HG03520 (cell line): Measurements from ENCODE around the gene KLHL29.
A peak's percentile ranks its signal among the peaks of the same experiment; 100 is the strongest.

ENCODE experiments used
- ATAC-seq: cut with Tn5 transposase; IDR thresholded peaks from one replicate; pipeline ENCODE4 v1.9.1; 2021; ENCODE audit warnings: mild to moderate bottlenecking, moderate library complexity; ENCODE audit not compliant: unreplicated experiment

KLHL29 gene

GRCh38 chr2:23446916-23447315 is 61.9 kb downstream of the KLHL29 start:
- no peak for ATAC-seq

GRCh38 chr2:23447405-23447804 is 62.4 kb downstream of the KLHL29 start:
- ATAC-seq = no peak

GRCh38 chr2:23448906-23449305 is 63.9 kb downstream of the KLHL29 start:
- ATAC-seq = no peak

GRCh38 chr2:23449413-23449812 is 64.4 kb downstream of the KLHL29 start:
- peak; percentile 80 for ATAC-seq

- ATAC-seq = no peak
These were observed 64.9 kb downstream of the KLHL29 start for GRCh38 chr2:23449831-23450331.

GRCh38 chr2:23452372-23452771 is 67.4 kb downstream of the KLHL29 start:
- no peak for ATAC-seq

GRCh38 chr2:23452853-23453420 is 68.0 kb downstream of the KLHL29 start:
- peak; percentile 63 for ATAC-seq

GRCh38 chr2:23453432-23453831 is 68.5 kb downstream of the KLHL29 start:
- no peak for ATAC-seq

- no peak for ATAC-seq
These were observed 69.0 kb downstream of the KLHL29 start for GRCh38 chr2:23453836-23454460.

GRCh38 chr2:23454501-23455120 is 69.6 kb downstream of the KLHL29 start:
- no peak for ATAC-seq

- no peak for ATAC-seq
These were observed 71.4 kb downstream of the KLHL29 start for GRCh38 chr2:23456396-23456795.

GRCh38 chr2:23456881-23457760 is 72.1 kb downstream of the KLHL29 start:
- no peak for ATAC-seq

- ATAC-seq = no peak
These were observed 73.2 kb downstream of the KLHL29 start for GRCh38 chr2:23457990-23458682.

- ATAC-seq = no peak
These were observed 74.1 kb downstream of the KLHL29 start for GRCh38 chr2:23459032-23459431.

GRCh38 chr2:23460228-23460627 is 75.2 kb downstream of the KLHL29 start:
- peak; percentile 73 for ATAC-seq

- no peak for ATAC-seq
These were observed 76.0 kb downstream of the KLHL29 start for GRCh38 chr2:23460993-23461392.

- ATAC-seq = no peak
These were observed 79.2 kb downstream of the KLHL29 start for GRCh38 chr2:23464156-23464555.

GRCh38 chr2:23464905-23465537 is 80.0 kb downstream of the KLHL29 start:
- ATAC-seq = no peak

- ATAC-seq = no peak
These were observed 81.0 kb downstream of the KLHL29 start for GRCh38 chr2:23465936-23466335.

- no peak for ATAC-seq
These were observed 82.6 kb downstream of the KLHL29 start for GRCh38 chr2:23467618-23468017.
